ENCODE measurements around the gene THSD1.
"Not testable (repeated sequence)": the region's sequence is repeated elsewhere in the genome, so short reads cannot be mapped to it uniquely, and the experiment has no call there.

- not testable (repeated sequence) for TF ChIP-seq ZBTB1 (tag by site-specific recombination; IDR thresholded peaks at IDR 0.05); ZBTB26 (tag by site-specific recombination; optimal IDR thresholded peaks at IDR 0.05); CTCF (tag by site-specific recombination; IDR thresholded peaks at IDR 0.05)
These were observed 1.5 kb upstream of the THSD1 start for GRCh38 chr13:52407436-52407835.

Measured in HEK293 (cell line).